HUDEP-2 (cell line): Measurements from ENCODE around the gene DIO3.

Experiments
- DNase-seq, 76 experiments: peaks; one replicate each; lab custom pipeline; 2025; ENCODE audit not compliant: unreplicated experiment in 76 of 76; lab: John Stamatoyannopoulos, UW

DIO3 gene

DNA sequence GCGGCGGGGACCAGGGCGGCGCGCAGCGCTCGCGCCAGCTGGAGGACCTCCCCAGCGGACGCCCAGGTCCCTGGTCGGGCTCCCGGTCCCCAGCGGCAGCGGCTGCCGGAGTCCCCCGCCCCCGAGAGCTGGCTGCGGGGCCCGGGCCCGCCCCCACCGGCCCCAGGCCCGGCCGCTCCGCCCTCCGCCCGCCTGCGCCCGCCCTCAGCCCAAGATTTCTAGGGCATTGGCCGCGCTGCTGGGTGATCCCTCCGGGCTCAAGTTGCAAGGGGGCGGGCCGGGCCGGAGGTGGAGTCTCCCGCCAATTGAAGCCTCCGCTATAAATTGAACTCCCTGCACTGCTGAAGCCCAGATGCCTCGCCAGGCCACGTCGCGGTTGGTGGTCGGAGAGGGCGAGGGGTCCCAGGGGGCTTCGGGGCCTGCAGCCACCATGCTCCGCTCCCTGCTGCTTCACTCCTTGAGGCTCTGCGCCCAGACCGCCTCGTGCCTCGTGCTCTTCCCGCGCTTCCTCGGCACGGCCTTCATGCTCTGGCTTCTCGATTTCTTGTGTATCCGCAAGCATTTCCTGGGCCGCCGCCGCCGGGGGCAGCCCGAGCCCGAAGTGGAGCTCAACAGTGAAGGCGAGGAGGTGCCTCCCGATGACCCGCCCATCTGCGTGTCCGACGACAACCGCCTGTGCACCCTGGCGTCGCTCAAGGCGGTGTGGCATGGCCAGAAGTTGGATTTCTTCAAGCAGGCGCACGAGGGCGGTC, at the start of gene DIO3:
Gene DIO3, plus strand, starts transcription at position 351 of the 752 bp plus-strand sequence.
- DNase-seq, result no peak

DNA sequence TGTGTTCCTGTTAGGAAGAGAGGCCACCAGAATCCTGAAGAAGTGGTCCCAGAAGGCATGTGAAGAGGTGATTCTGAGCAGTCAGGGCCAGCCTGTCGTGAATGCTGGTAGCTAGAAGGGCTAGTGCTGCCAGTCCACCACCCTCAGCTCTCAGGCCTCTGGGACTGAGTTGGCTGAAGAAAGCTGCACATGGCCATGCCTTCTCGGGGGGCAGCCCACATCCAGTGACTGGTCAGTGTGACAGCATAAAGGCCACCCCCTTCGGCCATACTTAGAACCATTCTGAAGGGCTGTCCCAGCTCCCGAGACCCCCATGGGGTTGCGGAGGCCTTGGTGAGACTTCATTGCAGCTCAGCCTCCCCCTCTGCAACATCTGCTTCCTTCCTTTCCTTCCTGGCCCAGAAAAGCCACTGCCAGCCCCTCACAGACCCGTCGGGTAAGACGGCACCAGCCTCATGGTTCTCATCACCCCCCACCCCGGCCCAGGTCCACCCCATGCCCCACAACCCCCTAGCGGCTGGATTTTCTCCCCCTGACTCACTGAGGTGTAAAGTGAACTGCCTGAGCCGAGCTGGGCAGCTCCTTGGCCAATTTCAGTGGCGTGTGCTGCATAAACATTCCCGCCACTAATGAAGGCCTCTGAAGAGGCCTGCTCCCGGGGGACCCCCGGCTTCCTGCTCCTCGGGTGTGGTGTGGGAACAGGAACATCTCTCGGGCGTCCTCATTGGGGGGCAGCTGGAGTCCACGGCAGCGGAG, 49.5 kb upstream of the DIO3 start:
- DNase-seq, result no peak

DNA sequence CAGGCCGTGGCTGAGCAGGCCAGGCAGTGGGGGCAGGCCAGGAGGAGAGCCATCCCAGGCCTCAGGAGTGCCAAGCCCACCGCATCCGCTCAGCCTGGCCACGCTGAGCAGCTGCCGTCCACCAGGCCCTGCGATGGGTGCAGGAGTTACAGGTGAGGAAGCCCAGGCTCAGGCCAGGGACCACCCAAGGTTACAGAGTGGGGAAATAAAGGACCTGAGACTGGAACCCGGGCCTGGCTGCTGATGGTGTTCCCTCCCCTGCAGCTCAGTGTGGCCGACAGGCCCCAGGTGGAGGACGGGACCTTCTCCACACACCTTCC, 49.0 kb upstream of the DIO3 start:
- no peak for DNase-seq

- no peak for DNase-seq
These were observed 47.2 kb upstream of the DIO3 start for GRCh38 chr14:101514136-101514535.

- no peak for DNase-seq
These were observed 44.9 kb upstream of the DIO3 start for GRCh38 chr14:101516401-101516800.

DNA sequence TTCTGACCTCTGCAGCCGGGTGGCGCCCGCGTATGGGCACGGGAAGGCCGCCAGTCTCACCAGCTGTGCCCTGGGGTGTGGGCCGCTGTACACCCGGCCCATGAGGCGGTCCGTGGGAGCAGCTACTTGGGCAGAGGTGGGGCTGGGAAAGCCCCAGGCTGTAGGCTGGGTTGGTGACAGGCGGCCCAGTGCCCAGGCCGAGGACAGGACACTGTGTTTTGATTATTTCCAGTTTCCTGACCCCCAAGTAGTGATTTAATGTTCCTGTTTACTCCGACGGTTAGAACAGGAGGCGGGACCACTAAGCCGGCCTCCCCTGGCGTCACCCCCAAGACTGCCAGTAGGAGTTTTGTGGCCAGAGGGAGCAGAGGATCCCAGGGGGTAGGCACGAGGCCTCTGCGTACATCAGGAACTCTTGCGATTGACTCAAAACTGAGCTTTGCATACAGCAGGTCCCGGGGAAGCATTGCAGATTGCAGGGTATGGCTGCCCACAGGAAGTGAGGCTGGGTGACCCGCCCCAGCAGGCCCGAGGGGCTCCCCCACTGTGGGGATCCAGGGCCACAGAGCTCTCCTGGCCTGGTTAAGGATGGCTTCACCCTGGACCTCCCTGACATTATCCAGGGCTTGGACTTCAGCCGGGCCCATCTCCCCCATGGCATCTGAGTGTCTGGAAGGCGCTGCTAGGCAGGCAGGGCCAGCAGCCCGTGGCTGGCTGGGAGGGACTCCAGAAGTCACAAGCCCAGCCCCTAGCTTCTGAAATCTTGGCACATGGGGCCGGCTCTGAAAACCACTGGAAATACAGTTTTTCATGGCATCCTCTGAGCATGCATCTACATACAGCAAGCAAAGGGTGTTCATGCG, 42.5 kb upstream of the DIO3 start:
- no peak for DNase-seq

- DNase-seq, result no peak
These were observed 40.4 kb upstream of the DIO3 start for GRCh38 chr14:101520621-101521472.

GRCh38 chr14:101521473-101521915, 39.8 kb upstream of the DIO3 start:
- no peak for DNase-seq

DNA sequence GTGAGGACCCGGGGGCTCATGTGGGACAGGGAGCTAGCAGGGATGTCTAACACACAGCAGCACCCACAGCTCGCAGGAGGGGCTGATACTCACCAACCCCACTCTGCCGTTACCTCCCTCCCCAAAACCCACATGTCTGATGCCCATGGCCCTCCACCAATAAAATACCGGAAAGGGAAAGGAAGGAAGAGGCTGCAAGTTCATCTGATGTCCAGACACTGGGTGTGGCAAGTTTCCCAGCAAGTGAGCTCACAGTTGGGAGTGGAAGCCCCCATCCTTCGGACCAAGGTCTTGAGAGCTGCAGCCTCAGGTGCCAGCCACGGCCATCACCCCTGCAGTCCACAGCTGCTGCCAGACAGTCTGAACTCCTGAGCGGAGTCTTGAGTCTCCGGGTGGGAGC, 39.3 kb upstream of the DIO3 start:
- no peak for DNase-seq

DNA sequence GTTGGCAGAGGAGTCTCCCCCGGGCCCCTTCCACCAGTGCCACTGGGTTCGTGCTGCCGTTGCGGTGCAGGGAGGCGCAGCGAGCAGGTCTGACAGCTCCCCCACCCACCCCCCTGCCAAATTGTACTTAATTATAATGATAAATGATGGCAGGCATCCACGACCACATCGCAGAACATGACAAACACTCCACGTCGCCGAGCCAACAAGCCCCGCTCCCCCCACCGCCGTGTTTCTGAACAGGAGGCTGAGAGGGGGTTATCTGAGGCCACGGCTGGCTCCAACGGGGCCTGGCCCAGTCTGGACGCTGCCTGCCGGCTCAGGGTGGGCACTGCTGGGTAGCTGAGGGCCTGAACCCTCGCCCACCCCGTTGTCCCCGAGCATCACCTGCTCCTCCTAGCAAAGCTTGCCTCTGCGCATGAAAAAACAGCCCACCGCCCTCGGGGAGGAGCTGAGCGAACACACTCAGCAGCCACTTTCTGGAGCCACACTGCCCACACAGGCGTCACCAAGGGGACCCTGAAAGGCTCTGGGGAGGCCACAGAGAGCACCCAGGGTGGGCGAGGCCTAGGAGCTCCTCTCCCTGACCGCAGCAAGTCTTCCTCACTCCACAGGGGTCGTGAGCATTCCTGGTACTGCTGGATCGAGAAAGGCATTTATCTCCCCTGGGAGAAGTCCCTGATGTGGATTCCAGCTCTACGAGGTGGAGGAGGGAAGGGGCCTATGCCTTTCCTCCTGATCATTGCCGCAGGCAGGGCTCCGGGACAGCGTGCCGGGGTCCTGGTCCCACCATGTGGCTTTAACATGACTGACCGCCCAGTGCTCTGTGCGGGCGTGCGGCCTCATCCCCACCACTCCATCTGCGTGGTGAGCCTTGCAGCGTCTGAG, 35.4 kb upstream of the DIO3 start:
- no peak for DNase-seq

- DNase-seq, result no peak
These were observed 33.3 kb upstream of the DIO3 start for GRCh38 chr14:101527987-101528386.

- no peak for DNase-seq
These were observed 32.2 kb upstream of the DIO3 start for GRCh38 chr14:101529079-101529478.

DNA sequence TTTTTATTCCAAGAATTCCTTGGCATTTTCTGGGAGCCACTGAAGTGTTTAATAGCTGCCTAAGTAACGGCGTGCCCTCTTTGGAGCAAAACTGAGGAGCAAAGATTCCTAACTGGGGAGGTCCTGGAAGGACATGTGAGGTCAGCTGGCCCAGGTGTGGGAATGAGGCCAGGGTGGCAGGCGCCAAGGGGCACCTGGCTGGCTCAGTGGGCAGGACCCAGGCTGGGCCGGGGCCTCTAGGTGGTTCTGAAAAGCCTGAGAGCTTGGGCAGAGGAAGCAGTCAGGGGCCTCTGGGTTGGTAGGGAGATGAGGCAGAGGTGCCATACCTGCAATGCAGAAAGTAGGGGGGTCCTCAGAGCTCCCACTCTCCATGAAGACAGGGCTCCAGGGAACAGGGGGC, 27.1 kb upstream of the DIO3 start:
- no peak for DNase-seq

GRCh38 chr14:101535232-101535631, 26.1 kb upstream of the DIO3 start:
- no peak for DNase-seq

- no peak for DNase-seq
These were observed 25.5 kb upstream of the DIO3 start for GRCh38 chr14:101535701-101536207.

DNA sequence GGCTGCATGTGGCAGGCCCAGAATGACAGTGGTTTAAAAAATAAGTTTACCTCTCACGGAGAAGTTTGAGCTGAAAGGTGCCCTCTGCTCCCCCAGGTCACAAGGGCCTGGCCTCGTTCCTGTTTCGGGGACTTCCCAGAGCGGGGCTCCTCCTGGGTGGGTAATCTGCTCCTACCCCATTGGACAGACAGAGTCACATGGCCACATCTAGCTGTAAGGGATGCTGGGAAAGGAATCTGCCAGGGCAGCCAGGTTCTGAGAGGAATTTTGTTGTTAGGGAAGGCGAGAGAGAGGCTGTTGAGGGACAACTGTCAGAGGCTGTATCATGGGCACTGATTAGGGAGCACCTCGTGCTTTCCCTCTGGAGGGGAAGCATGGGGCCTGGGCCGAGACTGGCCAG, 24.0 kb upstream of the DIO3 start:
- no peak for DNase-seq

DNA sequence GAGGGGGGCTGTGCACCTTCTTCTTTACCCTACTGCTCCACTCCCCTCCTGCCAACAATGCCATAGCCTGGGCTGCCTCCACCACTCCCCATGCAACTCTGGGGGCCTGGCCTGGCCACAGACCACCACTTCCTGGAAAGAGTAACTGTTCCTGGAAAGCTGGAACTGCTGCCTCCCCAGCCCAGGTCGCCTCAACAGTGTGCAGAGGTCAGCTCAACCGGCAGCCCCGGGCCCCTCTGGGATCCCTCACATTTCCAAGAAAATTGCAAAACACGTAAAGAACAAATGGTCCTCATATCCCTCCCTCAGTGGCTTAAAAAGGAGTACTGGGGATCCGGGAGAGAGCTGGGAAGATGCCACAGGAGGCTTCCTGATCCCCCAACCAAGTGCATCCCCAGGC, 22.4 kb upstream of the DIO3 start:
- no peak for DNase-seq

GRCh38 chr14:101539880-101540279, 21.4 kb upstream of the DIO3 start:
- DNase-seq, result no peak
